Embryonic facial prominence (tissue), 1 donor: Measurements from ENCODE around the gene PORCN.
"Not testable (repeated sequence)": the region's sequence is repeated elsewhere in the genome, so short reads cannot be mapped to it uniquely, and the experiment has no call there.

Experiments used
- DNase-seq: peaks from one replicate; pipeline ENCODE4 v3.0.0-alpha.2; 2016; ENCODE audit errors: extremely low spot score

PORCN gene

GRCh38 chrX:48512371-48512935 lies 3.7 kb downstream of the PORCN start:
- no peak for DNase-seq

- DNase-seq: no peak
Measured at GRCh38 chrX:48513670-48514069, 4.9 kb downstream of the PORCN start.

DNA sequence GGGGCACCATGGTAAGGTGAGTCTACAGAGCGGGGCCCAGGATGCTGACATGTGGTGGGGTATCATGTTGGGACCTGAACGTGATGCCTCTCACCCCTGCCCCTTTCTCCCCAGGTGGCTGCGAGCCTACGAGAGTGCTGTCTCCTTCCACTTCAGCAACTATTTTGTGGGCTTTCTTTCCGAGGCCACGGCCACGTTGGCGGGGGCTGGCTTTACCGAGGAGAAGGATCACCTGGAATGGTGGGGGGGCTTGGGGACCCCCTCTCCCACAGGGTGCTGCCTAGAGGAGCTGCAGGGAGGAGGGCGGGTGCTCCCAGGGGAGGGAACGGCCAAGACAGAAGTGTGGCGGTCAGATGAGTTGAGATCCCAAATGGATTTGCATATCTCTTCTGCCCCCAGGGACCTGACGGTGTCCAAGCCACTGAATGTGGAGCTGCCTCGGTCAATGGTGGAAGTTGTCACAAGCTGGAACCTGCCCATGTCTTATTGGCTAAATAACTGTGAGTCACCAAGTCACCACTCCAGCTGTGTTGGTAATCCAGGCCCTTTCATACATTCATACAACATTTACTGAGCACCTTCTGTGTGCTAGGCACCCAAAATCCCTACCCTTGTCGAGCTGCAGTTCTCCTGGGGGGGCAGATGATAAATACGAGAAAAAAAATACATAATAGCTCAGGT lies 5.5 kb downstream of the PORCN start:
- DNase-seq: no peak

DNA sequence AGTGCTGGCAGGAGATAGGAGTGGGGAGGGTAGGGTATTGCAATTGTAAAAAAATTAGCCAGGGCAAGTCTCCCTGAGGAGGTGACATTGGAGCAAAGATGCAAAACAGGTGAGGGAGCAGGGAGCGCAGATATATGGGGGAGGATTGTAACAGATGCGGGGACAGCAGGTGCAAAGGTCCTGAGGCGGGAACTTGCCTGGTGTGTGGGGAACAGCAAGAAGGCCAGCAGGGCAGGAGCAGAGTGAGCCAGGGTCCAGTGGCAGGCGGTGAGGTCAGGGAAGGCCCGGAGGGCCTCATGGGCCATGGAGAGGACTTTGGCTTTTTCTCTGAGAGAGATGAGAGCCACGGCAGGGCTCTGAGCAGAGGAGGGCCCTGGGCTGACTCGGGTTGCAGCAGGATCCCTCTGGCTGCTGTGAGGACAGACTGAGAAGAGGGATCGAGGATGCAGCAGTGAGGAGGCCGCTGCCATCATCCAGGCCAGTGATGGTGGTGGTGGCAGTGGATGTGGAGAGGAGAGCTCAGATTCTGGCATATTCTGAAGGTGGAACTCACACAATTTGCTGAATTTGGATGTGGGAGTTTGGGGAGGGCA lies 6.2 kb downstream of the PORCN start:
- no peak for DNase-seq

DNA sequence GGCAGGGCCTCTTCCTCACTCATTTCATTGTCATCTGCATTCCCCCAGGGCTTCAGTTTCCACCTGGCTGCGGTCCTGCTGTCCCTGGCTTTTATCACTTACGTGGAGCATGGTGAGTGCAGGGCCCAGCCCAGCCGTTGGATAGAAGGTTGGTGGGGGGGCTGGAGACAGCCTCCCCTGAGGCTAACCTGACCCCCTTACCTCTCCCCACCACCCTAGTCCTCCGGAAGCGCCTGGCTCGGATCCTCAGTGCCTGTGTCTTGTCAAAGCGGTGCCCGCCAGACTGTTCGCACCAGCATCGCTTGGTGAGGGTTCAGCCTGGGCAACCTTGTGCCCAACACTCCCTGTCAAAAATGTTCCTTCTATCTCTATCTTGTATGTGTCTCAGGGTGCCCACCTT lies 7.0 kb downstream of the PORCN start:
- DNase-seq: no peak

- DNase-seq: no peak
Measured at GRCh38 chrX:48516285-48516684, 7.5 kb downstream of the PORCN start.

DNA sequence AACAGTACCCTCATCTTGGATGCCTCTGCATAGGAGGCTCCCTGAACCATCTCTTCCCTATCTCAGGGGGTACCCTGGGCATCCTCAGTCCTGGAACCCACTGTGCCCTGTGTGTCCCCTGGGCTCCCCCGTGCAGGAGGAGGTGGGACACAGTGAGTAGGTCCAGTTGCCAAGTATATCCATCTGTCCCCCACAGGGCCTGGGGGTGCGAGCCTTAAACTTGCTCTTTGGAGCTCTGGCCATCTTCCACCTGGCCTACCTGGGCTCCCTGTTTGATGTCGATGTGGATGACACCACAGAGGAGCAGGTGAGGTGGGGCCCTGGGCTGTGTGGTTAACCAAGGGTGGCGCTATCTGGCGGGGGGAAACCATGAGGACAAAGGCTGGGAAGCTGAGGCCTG lies 8.2 kb downstream of the PORCN start:
- no peak for DNase-seq

DNA sequence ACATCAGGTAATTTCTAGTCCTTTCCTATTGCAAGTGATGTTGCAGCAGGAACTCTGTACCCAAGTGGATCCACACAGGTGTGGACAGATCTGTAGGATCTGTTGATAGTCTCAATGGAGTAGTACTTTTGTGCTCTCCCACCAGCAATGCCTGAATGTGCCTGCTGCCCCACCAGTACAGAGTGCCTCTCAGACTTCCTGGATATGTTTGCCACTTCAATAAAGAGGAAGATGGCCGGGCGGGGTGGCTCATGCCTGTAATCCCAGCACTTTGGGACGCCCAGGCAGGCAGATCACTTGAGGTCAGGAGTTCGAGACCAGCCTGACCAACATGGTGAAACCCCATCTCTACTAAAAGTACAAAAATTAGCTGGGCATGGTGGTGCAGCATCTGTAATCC lies 10.7 kb downstream of the PORCN start:
- not testable (repeated sequence) for DNase-seq

DNA sequence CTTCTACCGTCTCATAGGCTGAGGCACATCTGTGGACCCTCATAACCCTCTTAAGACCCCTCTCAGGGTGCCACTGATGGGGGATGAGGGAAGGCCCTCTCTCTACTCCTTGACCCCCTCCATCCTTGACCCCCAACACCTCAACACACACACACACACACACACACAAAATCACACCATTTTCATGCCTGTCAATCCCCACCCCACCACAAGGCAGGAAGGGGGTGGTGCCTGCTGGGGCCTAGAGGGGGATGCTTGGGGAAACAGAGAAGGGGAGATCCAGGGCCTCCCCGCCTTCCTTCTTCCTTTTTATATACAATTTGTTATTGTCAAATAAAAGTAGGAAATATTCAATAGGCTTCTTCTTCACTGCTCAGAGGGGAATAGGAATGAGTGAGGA lies 11.7 kb downstream of the PORCN start:
- no peak for DNase-seq

GRCh38 chrX:48520976-48521352 lies 12.2 kb downstream of the PORCN start:
- DNase-seq: no peak

GRCh38 chrX:48521353-48522243 lies 12.8 kb downstream of the PORCN start, which contains the start of gene EBP:
TSS of gene EBP (plus strand) at chrX:48521808. CDS start at chrX:48523772, 1,964 bp downstream.
- peak; percentile 66 for DNase-seq

- DNase-seq: no peak
Measured at GRCh38 chrX:48522291-48522690, 13.5 kb downstream of the PORCN start.

GRCh38 chrX:48523682-48524081 lies 14.9 kb downstream of the PORCN start:
- DNase-seq: no peak

- DNase-seq: not testable (repeated sequence)
Measured at GRCh38 chrX:48525853-48526252, 17.1 kb downstream of the PORCN start.

- no peak for DNase-seq
Measured at GRCh38 chrX:48530736-48531135, 21.9 kb downstream of the PORCN start.

DNA sequence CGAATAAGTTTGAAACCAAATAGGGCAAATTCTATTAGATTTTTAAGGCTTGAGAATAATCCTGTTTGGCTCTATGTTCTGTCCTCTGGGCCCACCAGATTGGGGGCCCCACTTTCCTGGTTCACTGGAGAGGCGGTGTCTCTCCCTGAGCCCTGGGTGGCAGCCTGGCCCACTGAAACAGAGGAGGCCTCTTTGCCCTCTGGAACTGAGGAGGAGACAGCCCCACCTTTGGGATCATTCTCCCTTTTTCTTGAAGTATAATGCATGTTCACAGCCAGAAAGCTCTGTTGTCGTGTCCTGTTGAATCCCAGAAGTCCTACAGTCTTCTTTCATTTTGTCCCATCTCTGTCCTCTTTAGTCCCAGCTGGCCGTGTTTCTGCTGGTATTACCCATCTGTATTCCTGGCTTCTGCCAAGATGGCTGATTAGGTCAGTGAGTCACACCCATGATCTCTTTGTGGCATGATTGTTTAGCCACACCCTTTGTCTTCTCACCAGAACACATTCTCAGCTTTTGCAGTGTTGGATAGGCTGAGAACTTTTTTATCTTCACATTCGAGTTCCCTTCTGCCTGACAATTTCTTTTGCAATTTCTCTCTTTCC lies 22.7 kb downstream of the PORCN start:
- no peak for DNase-seq

DNA sequence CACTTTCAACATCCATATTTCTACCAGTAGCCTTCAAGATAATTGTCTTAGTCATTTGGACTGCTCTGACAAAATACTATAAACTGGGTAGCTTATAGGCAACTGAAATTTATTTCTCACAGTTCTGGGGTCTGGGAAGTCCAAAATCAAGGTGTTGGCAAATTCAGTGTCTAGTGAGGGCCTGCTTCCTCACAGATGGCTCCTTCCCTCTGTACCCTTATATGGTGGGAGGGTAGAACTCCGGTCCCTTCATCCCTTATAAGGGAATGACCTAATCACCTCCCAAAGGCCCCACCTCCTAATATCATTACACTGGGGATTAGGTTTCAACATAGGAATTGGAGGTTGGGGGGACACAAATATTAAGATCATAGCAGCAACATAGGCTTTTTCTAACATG lies 23.4 kb downstream of the PORCN start:
- DNase-seq: no peak

GRCh38 chrX:48533165-48533564 lies 24.4 kb downstream of the PORCN start:
- DNase-seq: no peak

DNA sequence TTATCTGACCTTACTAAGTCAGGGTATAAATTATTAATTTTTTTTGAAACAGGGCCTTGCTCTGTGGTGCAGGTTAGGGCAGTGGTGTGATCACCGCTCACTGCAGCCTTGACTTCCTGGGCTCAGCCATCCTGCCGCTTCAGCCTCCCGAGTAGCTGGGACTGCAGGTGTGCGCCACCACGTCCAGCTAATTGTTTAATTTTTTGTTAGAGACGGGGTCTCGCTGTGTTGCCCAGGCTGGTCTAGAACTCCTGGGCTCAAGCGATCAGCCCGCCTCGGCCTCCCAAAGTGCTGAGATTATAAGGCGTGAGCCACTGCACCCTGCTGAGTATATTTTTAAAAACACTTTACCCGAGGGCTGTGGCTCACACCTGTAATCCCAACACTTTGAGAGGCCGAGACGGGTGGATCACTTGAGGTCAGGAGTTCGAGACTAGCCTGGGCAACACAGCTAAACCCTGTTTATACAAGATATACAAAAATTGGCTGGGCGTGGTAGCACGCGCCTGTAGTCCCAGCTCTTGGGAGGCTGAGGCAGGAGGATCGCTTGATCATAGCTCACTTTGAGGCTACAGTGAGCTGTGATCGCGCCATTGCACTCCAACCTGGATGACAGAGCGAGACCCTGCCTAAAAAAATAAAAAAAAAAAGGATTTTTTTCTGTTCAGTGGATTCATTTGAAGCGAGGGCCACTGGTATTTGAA lies 30.0 kb downstream of the PORCN start:
- DNase-seq: no peak

DNA sequence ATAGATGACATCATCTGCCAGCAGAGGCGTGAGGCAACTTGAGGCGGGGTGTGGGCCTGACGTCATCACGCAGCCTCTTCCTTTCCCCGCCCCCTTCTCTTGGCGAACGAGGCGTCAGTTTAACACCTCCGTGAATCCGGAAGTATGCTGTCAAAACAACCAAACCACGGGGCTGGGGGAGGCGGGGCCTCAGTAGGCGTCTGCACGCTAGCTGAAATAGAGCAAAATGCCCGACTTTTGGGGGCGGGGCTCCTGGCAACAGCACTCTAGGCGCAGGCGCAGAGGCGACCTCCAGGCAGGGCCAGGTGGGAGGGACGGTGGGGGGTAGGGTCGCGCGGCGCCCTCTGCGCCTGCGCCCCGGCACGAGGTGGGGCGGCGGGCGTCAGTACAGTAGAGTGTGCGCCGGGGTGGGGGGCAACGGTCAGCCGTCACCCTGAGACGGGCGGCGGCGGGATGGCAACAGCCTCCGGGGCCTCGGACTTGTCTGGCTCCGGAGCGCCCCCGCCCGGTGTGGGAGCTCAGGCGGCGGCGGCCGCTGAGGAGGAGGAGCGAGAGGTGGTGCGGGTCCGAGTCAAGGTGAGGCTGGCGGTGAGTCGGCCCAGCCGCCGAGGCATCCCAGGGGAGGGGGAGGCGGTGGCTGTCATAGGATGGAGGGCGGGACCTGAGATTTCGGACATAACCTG lies 30.7 kb downstream of the PORCN start, which contains the start of gene TBC1D25:
Gene TBC1D25 (plus strand): TSS at position 370 of the 683 bp plus-strand sequence. CDS start 84 bp downstream, at position 454.
- DNase-seq: peak; percentile 78

DNA sequence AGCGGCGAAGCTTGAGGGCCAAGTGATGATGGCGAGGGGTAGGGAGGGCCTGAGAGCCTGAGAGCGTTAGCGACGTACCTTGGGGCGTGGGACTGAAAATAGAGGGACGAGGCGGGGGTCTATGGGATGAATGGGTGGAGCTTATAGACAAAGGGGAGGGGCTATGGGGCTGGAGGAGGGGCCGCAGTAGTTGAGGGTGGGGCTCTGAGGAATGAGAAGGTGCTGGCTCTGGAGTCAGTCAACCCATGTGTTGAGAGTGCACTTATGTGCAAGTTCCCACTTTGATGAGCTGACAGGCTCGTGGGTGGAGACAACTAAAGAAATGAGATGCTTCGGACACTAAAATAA lies 31.2 kb downstream of the PORCN start:
- DNase-seq: peak; percentile 9
